ENCODE data around the gene CCM2.

Gene CCM2

GRCh38 chr7:45065031-45065995 is 65.3 kb downstream of the CCM2 start:
- no peak for DNase-seq (ENCODE audit: low read depth in 2 of 2)

GRCh38 chr7:45066409-45066808 is 66.4 kb downstream of the CCM2 start:
- DNase-seq (ENCODE audit: low read depth in 2 of 2) = no peak

GRCh38 chr7:45067582-45067981 is 67.6 kb downstream of the CCM2 start:
- DNase-seq (ENCODE audit: low read depth in 2 of 2) = no peak

- DNase-seq (ENCODE audit: low read depth in 2 of 2) = no peak
These were observed 68.4 kb downstream of the CCM2 start for GRCh38 chr7:45068236-45069023.

- DNase-seq (ENCODE audit: low read depth in 2 of 2) = no peak
These were observed 69.6 kb downstream of the CCM2 start for GRCh38 chr7:45069444-45070253.

- no peak for DNase-seq (ENCODE audit: low read depth in 2 of 2)
These were observed 70.2 kb downstream of the CCM2 start for GRCh38 chr7:45070254-45070642.

- no peak for DNase-seq (ENCODE audit: low read depth in 2 of 2)
These were observed 71.5 kb downstream of the CCM2 start for GRCh38 chr7:45071528-45071927.

GRCh38 chr7:45072131-45073030 is 72.4 kb downstream of the CCM2 start:
- DNase-seq (ENCODE audit: low read depth in 2 of 2) = no peak

- DNase-seq (ENCODE audit: low read depth in 2 of 2) = no peak
These were observed 73.2 kb downstream of the CCM2 start for GRCh38 chr7:45073031-45073785.

GRCh38 chr7:45073786-45074527 is 74.0 kb downstream of the CCM2 start:
- DNase-seq (ENCODE audit: low read depth in 2 of 2) = no peak

- DNase-seq (ENCODE audit: low read depth in 2 of 2) = no peak
These were observed 74.7 kb downstream of the CCM2 start for GRCh38 chr7:45074528-45075354.

GRCh38 chr7:45075355-45075644 is 75.3 kb downstream of the CCM2 start:
- no peak for DNase-seq (ENCODE audit: low read depth in 2 of 2)

GRCh38 chr7:45075871-45076796 is 76.1 kb downstream of the CCM2 start:
- DNase-seq (ENCODE audit: low read depth in 2 of 2) = no peak

- DNase-seq (ENCODE audit: low read depth in 2 of 2) = no peak
These were observed 76.9 kb downstream of the CCM2 start for GRCh38 chr7:45076946-45077345.

- DNase-seq (ENCODE audit: low read depth in 2 of 2) = no peak
These were observed 77.6 kb downstream of the CCM2 start for GRCh38 chr7:45077579-45077978.

- DNase-seq (ENCODE audit: low read depth in 2 of 2) = no peak
These were observed 78.2 kb downstream of the CCM2 start for GRCh38 chr7:45078125-45078681.

GRCh38 chr7:45080265-45080957 is 80.4 kb downstream of the CCM2 start:
- DNase-seq (ENCODE audit: low read depth in 2 of 2) = no peak
